ENCODE data around the gene GSTM4.

Gene GSTM4

DNA sequence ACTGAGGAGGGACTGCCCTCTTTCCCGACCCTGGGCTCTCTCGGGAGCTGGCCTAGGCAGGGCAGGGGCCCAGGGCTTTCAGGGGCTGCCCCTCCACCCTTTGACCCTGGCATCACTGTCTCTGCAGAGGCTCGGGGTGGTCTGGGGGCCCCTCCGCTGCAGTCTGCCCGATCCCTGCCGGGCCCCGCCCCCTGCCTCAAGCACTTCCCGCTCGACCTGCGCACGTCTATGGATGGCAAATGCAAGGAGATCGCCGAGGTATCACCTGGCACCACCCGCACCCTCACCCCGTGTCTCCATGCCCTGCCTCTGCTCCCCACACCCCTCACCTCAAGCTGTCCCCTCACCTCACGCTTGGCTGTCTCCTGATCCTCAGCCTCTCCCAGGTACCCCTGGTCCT is 30.7 kb upstream of the GSTM4 start:
- no peak for DNase-seq

DNA sequence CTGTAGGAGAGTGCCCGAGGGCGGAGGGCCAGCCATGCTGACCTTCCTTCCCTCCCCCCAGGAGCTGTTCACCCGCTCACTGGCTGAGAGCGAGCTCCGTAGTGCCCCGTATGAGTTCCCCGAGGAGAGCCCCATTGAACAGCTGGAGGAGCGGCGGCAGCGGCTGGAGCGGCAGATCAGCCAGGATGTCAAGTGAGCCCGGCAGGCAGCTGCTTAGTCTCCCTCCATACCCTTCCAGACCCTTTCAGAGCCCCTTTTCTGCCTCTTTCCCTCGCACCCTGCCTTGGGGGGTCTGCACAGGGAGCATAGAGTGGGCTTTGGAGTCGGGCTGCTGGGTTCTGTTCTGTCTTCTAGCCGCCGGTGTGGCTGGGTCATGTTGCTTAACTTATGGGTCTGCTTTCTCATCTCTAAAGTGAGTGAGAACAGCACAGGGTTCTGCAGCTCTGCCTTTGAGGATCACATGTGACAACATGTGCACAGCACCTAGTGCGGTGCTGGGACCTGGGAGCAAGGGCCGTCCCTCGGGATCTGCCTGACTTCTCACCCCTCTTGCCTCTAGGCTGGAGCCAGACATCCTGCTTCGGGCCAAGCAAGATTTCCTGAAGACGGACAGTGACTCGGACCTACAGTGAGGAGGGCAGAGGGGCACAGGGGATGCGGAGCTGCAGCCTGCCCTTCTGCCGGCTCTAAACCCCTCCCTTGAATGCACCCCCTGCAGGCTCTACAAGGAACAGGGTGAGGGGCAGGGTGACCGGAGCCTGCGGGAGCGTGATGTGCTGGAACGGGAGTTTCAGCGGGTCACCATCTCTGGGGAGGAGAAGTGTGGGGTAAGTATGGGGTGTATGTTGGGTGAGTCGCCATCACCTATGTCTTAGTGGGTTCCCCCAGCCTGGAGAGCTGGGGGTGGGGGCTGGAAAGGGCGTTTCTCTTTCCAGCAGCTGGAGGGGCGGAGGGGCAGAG is 30.0 kb upstream of the GSTM4 start:
- no peak for DNase-seq

DNA sequence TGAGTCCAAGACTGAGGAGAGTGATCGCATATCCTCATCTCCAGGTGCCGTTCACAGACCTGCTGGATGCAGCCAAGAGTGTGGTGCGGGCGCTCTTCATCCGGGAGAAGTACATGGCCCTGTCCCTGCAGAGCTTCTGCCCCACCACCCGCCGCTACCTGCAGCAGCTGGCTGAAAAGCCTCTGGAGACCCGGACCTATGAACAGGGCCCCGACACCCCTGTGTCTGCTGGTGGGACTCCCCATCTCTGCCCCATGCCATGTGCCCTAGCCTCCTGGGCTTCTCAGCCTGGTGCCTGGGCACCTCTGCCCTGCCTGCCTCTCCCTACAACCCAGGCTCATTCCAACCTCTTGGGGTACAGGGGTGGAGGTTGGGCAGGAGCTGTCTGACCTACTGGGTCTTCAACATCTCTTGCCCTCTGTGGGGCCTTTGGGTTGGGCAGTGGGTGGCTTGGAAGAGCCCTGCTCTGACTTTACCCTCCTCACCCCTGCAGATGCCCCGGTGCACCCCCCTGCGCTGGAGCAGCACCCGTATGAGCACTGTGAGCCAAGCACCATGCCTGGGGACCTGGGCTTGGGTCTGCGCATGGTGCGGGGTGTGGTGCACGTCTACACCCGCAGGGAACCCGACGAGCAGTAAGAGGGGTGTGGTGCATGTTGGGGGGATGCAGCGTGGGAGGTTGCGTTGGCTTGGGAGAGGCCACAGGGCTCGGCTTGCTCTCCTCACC is 29.1 kb upstream of the GSTM4 start:
- no peak for DNase-seq

DNA sequence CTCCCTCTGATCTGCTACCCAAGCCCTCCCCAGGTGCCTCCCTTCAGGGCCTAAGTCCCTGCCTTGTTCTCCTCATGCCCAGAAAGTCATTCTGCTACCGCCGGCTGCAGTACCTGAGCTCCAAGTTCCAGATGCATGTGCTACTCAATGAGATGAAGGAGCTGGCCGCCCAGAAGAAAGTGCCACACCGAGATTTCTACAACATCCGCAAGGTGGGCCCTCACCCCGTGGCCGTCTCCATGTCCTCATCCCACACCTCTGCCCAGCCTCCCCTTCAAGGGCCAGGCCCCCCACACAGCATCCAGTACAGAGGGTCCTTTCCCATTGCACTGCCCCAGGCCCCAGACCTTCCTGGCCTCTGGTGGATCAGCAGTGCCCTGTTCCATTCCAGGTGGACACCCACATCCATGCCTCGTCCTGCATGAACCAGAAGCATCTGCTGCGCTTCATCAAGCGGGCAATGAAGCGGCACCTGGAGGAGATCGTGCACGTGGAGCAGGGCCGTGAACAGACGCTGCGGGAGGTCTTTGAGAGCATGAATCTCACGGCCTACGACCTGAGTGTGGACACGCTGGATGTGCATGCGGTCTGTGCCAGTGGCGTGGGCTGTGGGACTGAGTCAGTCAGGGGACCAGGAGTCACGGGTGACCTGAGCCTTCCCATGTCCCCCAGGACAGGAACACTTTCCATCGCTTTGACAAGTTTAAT is 28.1 kb upstream of the GSTM4 start:
- DNase-seq = no peak

DNA sequence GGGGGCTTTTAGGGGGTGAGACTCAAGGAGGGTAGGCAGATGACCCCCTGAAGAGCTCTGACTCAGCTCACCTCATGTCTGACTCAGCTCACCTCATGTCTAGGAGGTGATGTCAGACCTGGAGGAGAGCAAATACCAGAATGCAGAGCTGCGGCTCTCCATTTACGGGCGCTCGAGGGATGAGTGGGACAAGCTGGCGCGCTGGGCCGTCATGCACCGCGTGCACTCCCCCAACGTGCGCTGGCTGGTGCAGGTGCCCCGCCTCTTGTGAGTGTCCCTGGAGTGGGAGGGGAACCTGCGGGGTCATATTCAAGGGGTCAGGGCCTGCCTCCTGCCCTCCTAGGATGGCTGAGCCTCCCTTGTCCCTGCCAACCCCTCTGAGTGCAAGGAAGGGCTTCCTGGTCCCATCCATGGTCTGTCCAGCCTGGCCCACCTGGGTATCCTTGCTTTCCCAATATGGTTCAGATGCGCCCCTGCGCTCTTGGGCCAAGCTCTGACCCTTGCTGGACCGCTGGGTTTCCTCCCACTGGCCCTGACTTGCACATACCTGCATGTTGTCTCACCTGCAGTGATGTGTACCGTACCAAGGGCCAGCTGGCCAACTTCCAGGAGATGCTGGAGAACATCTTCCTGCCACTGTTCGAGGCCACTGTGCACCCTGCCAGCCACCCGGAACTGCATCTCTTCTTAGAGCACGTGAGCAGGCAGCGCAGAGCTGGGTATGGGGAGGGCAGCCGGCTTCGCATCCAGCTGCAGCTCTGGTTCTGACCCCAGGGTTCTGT is 27.2 kb upstream of the GSTM4 start:
- no peak for DNase-seq

DNA sequence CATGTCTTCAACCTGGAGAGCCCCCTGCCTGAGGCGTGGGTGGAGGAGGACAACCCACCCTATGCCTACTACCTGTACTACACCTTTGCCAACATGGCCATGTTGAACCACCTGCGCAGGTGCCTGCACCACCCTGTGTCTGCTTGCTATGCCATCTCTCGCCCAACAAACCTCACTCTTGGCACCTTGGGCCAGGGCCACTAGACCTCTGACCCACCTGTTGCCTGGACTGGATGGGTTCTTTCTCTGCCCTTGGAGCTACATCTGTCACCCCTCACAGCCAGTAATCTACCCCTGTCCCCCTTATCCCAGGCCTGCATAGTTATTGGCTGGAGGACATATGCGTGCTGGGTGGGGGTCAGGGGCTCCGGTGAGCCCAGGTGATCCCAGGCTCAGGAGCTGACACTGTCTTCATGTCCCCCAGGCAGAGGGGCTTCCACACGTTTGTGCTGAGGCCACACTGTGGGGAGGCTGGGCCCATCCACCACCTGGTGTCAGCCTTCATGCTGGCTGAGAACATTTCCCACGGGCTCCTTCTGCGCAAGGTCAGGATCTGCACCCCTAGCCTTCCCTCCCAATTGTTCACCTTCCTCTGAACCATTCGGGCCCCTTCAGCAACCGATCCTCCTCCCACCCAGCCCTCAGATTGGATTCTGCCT is 26.4 kb upstream of the GSTM4 start:
- DNase-seq = no peak

DNA sequence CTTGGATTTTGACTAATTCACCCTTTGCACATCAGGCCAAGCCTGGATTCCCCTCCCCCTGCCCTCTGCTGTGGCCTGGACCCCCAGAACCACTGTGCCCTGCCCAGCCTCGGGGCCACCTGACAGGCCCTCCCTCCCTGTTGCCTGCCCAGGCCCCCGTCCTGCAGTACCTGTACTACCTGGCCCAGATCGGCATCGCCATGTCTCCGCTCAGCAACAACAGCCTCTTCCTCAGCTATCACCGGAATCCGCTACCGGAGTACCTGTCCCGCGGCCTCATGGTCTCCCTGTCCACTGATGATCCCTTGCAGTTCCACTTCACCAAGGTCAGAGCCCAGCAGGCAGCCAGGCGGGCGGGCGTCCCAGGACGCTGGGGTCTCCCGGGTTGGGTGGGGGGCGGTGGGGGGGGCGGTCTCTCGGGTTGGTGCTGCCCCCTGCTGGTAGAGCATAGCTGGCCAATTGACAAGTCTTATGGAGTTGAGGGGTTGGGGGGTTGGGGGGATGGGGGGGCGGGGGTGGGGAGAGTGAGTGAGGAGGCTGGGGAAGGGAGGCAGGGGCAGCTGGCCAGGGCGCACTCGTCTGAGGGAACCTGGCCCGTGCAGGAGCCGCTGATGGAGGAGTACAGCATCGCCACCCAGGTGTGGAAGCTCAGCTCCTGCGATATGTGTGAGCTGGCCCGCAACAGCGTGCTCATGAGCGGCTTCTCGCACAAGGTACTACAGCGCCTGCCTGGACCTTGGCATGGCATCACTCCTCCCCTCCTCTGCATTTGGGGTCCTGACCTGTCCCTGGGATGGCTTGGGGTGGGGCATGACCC is 25.6 kb upstream of the GSTM4 start:
- peak; percentile 41 for DNase-seq

DNA sequence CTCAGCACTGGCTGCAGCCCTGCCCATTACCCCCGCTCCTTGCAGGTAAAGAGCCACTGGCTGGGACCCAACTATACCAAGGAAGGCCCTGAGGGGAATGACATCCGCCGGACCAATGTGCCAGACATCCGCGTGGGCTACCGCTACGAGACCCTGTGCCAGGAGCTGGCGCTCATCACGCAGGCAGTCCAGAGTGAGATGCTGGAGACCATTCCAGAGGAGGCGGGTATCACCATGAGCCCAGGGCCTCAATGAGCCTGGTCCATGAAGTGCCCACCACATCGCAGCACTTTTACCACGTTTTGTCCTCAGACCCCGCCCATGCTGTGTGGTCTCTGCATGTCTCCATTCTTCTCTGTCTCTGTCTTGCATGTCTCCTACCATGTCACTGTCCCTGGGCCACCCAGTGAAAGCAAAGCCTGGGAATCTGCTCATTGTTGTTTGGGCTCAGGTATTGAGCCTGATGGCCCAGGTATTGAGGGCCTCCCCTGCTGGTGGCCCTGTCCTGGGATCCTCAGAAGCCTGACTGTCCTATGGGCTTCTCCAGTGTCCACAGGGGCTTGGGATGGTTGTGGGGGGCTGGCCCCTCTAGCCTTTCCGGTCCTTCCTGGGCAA is 24.9 kb upstream of the GSTM4 start:
- DNase-seq = no peak

DNA sequence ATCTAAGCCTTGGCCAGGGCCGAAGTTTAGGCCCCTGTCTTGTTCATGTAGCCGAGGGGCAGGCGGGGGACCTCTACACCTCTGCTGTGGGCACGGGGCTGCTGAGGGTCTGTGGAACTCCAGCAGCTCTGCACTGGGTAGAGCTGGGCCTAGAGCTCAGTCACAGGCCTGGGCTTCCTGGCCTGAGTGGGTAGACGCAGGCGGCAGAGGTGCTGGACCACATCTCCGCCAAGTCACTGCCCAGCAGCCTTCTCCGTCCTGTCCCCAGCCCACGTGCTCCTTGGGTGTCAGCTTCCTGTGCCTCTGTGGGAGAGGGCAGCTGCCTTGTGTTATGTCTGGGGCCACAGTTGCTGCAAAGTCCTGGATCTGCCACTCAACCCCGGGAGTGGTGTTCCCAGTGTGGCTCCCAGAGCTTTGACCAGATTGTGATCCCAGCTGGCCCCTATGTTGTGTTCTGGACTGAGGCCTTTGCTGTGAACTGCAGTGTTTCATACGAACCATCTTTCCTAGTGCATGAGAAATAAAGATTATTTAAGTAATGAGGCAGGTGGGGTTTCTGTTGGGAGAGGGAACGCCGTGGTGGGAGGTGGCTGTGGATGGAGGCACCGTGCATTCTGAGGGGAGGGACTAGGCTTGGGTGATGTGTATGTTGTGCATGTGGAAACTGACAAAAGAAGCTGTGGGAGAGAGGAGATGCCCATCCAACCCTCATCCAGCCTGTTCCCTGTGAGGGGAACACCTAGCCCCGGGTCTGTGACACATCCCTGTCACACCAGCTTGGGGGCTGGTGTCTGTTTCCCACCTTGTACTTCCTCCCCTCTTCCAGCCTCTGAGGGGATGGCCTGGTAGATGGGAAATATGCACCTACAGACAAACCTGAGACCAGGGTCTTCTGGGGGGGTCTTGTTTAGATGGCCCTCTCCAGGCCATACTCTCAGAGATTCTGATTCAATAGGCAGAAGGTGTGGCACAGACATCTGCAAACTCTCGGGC is 24.1 kb upstream of the GSTM4 start:
- DNase-seq = no peak

DNA sequence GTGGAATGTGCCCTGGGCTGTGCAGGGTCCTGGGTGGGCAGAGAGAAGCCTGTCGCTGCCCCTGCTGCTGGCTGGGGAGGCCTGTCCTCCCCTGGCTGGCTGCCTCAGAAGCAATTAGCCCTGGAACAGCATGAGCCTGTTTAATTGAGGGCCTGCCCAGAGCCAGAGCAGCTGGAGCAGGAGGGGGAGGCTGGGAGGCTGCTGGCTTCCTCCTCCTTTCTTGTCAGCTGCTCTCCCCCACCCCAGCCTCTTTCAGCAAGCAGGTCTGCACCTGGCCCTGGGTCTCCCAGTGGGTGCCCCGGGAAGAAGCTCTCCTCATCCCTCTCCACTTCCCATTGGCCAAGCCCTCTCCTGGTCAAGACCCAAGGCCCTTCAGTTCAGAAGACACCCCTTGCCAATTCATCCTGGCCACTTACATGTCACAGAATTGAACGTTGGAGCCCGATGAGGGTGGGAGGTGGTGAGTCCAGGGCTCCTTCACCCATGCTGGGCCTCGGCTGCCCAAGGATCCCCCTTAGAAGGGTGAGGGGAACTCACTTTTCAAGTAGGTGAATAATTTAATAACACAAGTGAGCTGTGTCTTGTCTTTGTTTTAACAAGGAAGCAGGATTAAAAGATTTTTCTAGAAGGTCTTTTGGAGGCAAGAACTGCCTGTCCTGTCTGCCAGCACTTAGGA is 23.1 kb upstream of the GSTM4 start:
- no peak for DNase-seq

DNA sequence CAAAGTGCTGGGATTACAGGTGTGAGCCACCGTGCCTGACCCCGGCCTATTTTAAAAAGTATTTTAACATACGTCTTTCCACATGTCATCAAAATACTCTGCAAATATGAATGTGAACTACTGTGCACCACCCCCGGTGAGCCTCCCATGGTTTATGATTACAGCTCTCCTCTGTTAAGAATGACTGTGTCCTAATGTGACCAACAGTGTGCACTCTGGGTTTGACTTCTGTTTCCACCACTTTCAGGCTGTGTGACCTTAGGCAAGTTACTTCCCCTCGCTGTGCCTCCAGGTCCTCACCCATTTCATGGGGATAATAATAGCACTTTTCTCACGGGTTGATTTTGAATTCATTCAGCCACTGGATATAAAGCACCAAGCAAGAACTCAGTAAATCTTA is 21.6 kb upstream of the GSTM4 start:
- DNase-seq = no peak

DNA sequence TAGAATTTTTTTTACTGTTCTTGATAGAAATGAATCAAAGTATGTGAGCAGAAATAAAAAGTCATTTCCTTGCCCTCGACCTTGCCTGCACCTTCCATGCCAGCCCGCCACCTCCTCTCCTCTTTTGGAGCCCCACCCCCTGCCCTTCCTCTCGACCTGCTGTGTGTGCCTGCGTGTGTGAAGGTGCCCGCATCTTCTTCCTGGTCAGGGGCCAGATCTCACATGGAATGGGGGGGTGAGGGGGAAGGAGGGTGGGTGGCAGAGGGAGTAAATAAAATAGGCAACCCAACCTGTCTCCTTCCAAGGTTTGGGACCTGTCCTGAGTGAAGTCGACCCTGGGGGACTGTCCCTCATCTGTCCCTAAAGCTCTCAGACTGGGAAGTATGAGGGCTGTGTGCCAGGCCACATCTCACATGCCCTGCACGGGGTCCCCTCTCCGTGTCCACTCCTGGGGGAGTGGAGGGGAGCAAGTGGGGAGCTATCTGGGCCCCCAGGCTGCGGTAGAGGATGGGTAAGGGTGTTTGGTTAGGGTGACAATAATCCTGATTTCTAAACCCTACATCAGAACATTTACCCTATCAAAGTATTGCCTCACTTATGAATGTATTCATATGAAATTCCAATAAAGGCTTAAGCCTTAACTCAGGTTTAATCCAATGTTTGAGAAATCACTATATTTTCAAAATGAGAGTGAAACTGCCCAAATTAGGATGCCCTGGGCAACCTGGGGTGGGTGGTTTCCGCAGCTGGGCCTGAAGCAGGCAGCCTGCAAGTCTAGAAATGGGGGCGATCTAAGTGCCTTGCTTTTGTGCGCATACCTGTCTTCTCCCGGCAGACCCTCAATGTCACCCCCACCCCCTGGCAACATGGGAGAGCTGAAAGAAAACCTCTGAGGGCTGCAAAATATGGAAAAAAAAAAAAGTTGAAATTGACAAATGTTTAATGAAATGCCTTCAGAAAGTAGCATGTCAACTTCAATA is 20.8 kb upstream of the GSTM4 start:
- no peak for DNase-seq

DNA sequence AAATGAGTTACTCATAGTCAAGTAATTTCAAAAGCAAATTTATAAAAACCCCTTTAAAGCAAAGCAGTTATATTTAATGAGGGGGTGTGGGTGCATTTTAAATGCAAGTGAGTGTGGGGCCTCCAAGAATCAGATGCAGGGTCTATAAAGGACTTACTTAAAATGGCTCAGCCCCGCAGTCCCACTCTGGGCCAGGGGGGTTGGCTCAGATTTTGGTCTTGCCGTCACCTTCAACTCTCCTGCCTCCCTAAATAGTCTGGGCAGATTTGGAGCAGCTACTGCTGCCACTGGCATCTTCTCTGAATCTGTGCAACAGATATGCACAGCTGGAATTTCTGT is 20.1 kb upstream of the GSTM4 start:
- no peak for DNase-seq

DNA sequence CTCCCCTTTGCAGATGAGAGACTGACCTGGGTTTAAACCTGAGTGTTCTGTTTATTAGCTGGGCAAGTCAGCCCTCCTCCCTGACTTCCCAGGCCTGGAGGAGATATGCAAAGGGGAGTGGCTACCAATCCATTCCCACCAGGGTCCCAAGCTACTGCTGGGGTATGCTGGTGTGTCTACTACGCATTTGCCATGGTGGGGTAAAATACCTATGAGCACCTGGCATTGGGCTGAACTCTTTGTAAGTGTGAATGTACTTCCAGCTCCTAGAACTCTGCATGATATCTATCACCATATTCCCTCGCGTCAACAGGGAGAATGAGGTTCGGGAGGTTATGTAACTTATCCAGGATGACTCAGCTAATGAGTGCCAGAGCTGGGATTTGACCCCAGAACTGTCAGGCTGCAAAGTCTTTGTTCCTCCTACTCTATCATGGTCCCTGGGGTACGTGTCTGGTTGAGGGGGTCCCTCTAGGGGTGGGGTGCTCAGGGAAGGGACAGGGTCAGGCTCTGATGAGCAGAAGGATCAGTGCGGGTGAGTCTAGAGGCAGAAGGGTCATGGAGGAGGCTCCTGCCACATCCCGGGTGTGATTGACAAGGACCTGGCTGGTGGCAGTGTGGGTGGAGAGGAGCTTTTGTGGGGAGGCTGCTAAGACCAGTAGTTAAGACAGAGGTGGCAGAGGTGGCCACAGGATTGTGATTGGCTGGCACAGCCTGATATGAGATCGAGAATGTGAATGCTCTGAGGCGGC is 19.5 kb upstream of the GSTM4 start:
- DNase-seq = no peak

DNA sequence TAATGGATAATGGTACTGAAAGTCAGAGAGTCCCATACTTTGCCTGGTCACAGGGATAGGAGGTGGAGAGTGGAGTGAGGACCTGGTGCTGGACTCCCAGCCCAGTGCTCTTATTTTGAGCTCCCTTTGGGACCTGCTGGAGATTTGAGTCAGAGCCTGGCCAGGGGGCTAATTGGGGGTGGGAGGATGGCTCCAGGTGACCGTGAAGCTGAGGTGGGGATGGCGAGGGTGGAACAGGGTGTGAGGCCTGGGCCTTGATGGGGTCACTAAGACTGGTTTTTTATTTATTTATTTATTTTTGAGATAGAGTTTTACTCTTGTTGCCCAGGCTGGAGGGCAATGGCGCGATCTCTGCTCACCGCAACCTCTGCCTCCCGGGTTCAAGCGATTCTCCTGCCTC is 18.5 kb upstream of the GSTM4 start:
- DNase-seq = no peak

DNA sequence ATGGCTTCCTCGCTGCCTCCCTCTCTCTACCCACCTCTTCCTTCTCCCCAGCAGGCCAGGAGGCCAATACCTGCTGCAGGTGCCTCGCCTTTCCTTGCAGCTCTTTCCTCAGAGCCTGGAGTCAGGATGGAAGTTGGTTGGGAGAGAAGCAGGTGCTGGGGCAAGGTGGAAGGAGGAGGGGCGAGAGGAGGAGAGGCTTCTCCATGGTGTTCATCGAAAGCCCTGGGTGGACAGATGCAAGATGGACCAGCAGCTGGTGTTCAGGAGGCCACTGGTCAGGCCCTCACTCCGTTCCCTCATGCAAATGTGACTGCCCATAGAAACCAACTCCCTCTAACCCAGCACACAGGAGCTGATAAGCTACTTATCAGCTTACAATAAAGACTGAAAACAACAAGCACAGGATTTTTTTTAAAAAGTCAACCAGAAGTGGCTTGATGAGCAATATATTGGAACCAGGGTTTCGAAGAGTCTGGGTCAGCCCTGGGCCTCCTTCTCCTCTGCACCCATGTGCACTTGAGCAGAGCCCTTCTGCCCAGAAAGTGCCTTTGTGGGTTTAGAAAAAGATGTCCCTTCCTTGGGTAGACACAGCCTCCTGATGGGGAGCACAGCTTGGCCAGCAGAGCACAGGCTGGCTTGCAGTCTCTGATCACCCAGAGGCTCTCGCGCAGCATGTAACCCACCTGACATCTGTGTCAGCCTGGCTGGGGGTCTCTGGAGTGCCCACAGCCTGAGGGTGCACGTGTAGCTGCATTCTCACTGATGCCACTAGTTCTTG is 16.6 kb upstream of the GSTM4 start:
- DNase-seq = no peak

All from activated naive CD4-positive, alpha-beta T cell treated with Interleukin-2 at 50 U/mL for 16 hours (primary cell).